ENCODE results near the gene GPC6.
"Not testable (repeated sequence)": the region's sequence is repeated elsewhere in the genome, so short reads cannot be mapped to it uniquely, and the experiment has no call there.

The GPC6 gene

GRCh38 chr13:93318534-93319254 is 92.1 kb downstream of the GPC6 start:
- DNase-seq (ENCODE audit: low read depth in 2 of 2) = no peak

- no peak for DNase-seq (ENCODE audit: low read depth in 2 of 2)
Measured at GRCh38 chr13:93320942-93321341, 94.3 kb downstream of the GPC6 start.

GRCh38 chr13:93323880-93324279 is 97.3 kb downstream of the GPC6 start:
- not testable (repeated sequence) for DNase-seq (ENCODE audit: low read depth in 2 of 2)

- DNase-seq (ENCODE audit: low read depth in 2 of 2) = no peak
Measured at GRCh38 chr13:93325303-93326233, 99.0 kb downstream of the GPC6 start.

GRCh38 chr13:93326234-93326811 is 99.7 kb downstream of the GPC6 start:
- no peak for DNase-seq (ENCODE audit: low read depth in 2 of 2)

DNA sequence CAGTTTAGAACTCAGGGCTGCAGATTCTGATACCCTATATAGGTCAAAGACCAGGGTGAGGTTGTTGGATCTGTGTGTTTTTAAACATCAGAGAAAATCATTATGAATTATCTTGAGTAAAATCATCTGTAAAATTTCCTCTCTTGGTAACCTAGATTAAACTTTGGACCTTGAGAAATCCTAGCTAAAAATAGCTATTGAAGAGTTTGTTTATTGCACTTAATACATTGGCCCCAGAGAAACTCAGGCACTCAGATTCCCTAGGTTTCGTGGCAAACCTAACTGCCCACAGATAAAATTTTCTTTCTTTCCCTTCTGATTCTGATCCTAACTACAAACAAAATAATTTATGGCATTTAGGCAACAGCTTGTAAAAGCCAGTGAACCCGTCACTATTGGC is 102.3 kb downstream of the GPC6 start:
- no peak for DNase-seq (ENCODE audit: low read depth in 2 of 2)

DNA sequence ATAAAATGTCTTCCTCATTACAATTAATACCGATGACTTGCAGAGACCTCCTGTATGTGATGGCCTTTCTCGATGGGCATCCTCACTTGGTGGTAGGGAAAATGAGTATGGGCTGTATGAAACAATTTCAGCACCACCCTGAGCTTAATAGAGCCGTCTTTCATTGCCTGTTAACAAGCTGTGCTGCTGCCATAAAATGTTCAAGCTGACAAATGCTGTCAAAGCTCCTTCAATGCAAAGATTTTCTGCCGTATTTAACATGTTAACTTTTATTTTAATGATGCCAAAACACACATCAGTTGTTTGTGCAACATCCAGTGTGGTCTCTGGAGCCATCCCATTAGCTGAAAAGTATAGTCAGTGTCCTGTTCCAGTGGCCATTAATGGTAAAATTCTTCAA is 110.1 kb downstream of the GPC6 start:
- no peak for DNase-seq (ENCODE audit: low read depth in 2 of 2)

DNA sequence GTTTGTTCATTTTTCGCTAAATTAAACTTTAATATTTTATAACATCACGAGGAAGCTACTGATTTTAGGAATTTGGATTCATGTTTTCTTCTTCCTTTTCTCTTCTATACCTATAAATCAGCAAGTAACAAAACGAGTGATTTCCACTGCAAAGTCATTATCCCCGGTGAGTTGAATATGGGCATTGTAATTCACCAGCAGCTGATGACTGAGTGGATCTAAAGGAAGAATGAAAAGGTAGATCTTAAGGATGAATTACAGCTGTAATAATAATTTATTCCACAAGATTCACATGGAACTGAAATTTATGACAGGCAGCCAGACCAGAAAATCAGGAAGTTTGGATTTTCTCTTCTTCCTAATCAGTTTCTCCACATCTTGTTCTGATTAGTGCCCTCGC is 111.4 kb downstream of the GPC6 start:
- no peak for DNase-seq (ENCODE audit: low read depth in 2 of 2)

DNA sequence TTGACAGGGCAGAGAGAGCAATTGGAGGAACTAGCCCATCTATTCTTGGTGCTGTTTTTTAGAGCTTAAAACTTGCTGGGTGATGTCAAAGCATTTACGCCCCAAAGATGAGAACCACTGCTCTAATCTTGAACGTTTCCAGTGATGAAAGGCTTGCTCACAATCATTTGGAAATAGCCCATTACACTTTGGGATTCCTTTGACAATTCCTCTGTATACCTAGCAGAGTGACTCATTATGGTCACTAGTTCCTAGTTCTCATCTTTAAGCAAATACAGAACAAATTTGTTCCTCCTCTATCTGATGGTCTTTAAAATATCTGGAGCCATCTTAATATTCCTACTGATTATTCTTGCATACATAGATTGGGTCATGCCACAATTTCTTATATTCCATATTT is 112.3 kb downstream of the GPC6 start:
- no peak for DNase-seq (ENCODE audit: low read depth in 2 of 2)

- no peak for DNase-seq (ENCODE audit: low read depth in 2 of 2)
Measured at GRCh38 chr13:93339550-93339949, 112.9 kb downstream of the GPC6 start.

DNA sequence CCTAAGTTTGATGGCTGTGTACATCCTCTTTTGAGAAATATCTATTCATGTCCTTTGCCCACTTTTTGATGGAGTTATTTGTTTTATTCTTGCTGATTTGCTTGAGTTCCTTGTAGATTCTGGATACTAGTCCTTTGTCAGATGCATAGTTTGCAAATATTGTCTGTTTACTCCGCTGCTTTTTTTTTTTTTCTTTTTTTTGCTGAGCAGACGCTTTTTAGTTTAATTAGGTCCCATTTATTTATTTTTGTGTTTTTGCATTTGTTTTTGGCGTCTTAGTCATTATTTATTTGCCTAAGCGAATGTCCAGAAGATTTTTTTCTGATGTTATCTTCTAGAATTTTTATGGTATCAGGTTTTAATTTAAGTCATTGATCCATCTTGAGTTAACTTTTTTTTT is 114.9 kb downstream of the GPC6 start:
- DNase-seq (ENCODE audit: low read depth in 2 of 2) = no peak

GRCh38 chr13:93343097-93343496 is 116.5 kb downstream of the GPC6 start:
- no peak for DNase-seq (ENCODE audit: low read depth in 2 of 2)

DNA sequence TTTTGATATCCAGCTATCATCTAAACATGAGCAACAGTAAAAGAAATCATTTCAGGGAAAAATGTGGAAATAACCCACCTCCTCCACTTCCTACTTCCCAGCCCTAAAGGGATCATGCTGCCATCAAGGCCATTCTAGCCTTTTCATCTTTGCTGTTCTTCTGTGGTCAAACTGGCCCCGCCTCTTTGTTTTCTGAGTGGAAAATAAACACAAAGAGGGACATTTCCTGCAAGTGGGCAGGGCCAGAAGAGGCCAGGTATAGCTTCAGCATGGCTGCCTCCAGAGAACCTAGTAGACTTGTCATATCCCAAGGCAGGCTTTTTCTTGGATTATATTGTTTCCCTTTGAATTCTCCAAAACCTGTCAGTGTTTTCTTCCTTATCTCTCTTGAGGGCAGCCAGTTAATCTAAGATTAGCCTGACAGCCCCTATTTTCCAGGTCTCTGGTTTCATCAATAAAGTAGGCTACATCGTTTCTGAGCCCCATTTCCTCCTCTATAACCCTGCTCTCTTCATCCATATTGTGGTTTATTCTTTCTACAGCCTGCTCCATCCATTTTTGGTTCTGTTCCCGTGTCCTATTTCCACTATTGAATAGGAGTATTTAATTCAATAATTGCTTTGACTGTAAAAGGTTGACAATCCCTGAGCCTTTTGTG is 117.6 kb downstream of the GPC6 start:
- DNase-seq (ENCODE audit: low read depth in 2 of 2) = no peak

DNA sequence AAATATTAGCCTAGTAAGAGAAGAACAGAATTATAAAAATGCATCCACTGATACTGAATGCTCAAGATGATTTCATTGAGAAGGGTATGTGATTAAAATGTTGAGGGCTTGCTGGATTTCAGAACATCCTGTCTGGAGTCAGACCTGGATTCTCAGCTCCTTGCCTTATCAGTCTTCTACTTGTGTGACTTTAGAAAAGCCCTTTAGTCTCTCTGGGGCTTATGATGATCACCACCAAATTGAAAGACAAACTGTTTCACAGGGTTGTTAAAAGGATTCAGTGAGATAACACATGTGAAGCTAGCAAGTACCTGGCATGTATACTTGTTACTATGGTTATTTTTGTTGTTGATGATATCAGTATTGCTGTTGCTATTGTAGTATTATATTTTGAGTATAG is 118.4 kb downstream of the GPC6 start:
- no peak for DNase-seq (ENCODE audit: low read depth in 2 of 2)

- DNase-seq (ENCODE audit: low read depth in 2 of 2) = no peak
Measured at GRCh38 chr13:93345770-93346169, 119.2 kb downstream of the GPC6 start.

- DNase-seq (ENCODE audit: low read depth in 2 of 2) = no peak
Measured at GRCh38 chr13:93352616-93353015, 126.0 kb downstream of the GPC6 start.

GRCh38 chr13:93355094-93355493 is 128.5 kb downstream of the GPC6 start:
- no peak for DNase-seq (ENCODE audit: low read depth in 2 of 2)

GRCh38 chr13:93356469-93356868 is 129.9 kb downstream of the GPC6 start:
- DNase-seq (ENCODE audit: low read depth in 2 of 2) = no peak

GRCh38 chr13:93360021-93360420 is 133.4 kb downstream of the GPC6 start:
- DNase-seq (ENCODE audit: low read depth in 2 of 2) = no peak

GRCh38 chr13:93361703-93362102 is 135.1 kb downstream of the GPC6 start:
- DNase-seq (ENCODE audit: low read depth in 2 of 2) = no peak

GRCh38 chr13:93364166-93364565 is 137.6 kb downstream of the GPC6 start:
- DNase-seq (ENCODE audit: low read depth in 2 of 2) = no peak

DNA sequence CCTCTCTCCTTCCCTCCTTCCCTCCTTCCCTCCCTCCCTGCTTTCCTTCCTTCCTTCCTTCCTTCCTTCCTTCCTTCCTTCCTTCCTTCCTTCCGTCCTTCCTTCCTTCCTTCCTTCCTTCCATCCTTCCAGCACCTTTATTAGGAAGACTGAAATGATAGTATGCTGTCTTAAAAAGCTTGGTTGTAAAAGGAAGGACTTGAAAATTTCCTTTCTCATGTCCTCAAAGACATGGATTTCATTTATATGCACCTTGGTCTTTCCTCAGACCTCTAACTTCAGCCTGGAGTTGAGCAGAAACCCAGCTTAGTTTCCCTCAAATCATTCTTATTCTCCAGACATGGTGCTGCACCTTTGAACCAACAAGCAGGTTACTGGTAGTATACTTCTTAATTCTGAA is 141.7 kb downstream of the GPC6 start:
- no peak for DNase-seq (ENCODE audit: low read depth in 2 of 2)

Measured in activated CD4-positive, alpha-beta T cell treated with anti-CD3 and anti-CD28 coated beads for 24 hours (primary cell).